IMR-90 (cell line): ENCODE data around the gene UBE2G1. TPM values are rescaled to one million over a fixed set of nuclear protein-coding genes. Genes with fewer than 3 reads are reported as not detected.

Experiments
- ATAC-seq: fragments of 200-7000 bp; cut with Tn5 transposase; 2 replicates; pipeline ENCODE4 v1.9.1; 2020; ENCODE audit warnings: low read depth, mild to moderate bottlenecking, moderate library complexity
- BruUV-seq: library from RNA; stranded (reverse); fragments of 400-500 nt; replicated peaks from 2 replicates; lab custom pipeline; 2021; lab: Mats Ljungman, UMichigan
- CTCF ChIA-PET: fragments of 300-600 bp; formaldehyde crosslinking; extraction: SDS; loops from one replicate; lab custom pipeline; 2021; ENCODE audit warnings: antibody characterized with exemption; lab: Yijun Ruan, JAX
- POLR2A ChIA-PET: fragments of 300-600 bp; sonication (Branson Sonifier 250); formaldehyde crosslinking; loops from one replicate; lab custom pipeline; 2022; ENCODE audit warnings: antibody characterized with exemption; ENCODE audit not compliant: unreplicated experiment; lab: Charles Lee
- DNase-seq: peaks from one replicate; pipeline ENCODE4 v3.0.0; 2013
- H2AFZ ChIP-seq: replicated peaks from 2 replicates; pipeline ENCODE3; 2013; ENCODE audit warnings: low read length, mild to moderate bottlenecking; ENCODE audit not compliant: poor library complexity
- H2AK5ac ChIP-seq: 2 replicates; pipeline ENCODE4 v1.6.1; 2013; ENCODE audit warnings: low read depth, low read length, inconsistent platforms
- H2AK9ac ChIP-seq: replicated peaks from 2 replicates; pipeline ENCODE3; 2013; ENCODE audit warnings: mild to moderate bottlenecking, low read depth, low read length, moderate library complexity; ENCODE audit not compliant: poor library complexity
- H2BK120ac ChIP-seq: 2 replicates; pipeline ENCODE4 v1.6.1; 2013; ENCODE audit warnings: low read depth, low read length, inconsistent platforms
- H2BK15ac ChIP-seq: 3 replicates; pipeline ENCODE4 v1.6.1; 2013; ENCODE audit warnings: low read depth, low read length, inconsistent platforms
- H2BK20ac ChIP-seq: 2 replicates; pipeline ENCODE4 v1.6.1; 2013; ENCODE audit warnings: low read depth, mild to moderate bottlenecking, inconsistent platforms, low read length, moderate library complexity
- H2BK5ac ChIP-seq: 2 replicates; pipeline ENCODE4 v1.6.1; 2013; ENCODE audit warnings: mild to moderate bottlenecking, low read depth, low read length, inconsistent platforms; ENCODE audit not compliant: poor library complexity, severe bottlenecking
- H3K14ac ChIP-seq: replicated peaks from 2 replicates; pipeline ENCODE4 v1.6.1; 2013; ENCODE audit warnings: low read depth, low read length, inconsistent platforms
- H3K18ac ChIP-seq: 2 replicates; pipeline ENCODE4 v1.6.1; 2013; ENCODE audit warnings: low read depth, low read length, control low read depth
- H3K23ac ChIP-seq: 2 replicates; pipeline ENCODE4 v1.6.1; 2013; ENCODE audit warnings: low read depth, low read length, inconsistent platforms
- H3K27ac ChIP-seq: 2 replicates; pipeline ENCODE4 v1.5.1; 2013; ENCODE audit warnings: mild to moderate bottlenecking, control low read depth, low read length; ENCODE audit not compliant: insufficient read depth
- H3K27me3 ChIP-seq: 2 replicates; pipeline ENCODE4 v1.6.1; 2013; ENCODE audit warnings: low read length; ENCODE audit not compliant: control insufficient read depth, insufficient read depth
- H3K36me3 ChIP-seq: 2 replicates; pipeline ENCODE4 v1.6.1; 2013; ENCODE audit warnings: low read length, mixed read lengths; ENCODE audit not compliant: control insufficient read depth, insufficient read depth
- H3K4ac ChIP-seq: 2 replicates; pipeline ENCODE4 v1.6.1; 2013; ENCODE audit warnings: low read depth, low read length, inconsistent platforms
- H3K4me1 ChIP-seq: 2 replicates; pipeline ENCODE4 v1.6.1; 2013; ENCODE audit warnings: low read length, mixed read lengths; ENCODE audit not compliant: control insufficient read depth, insufficient read depth
- H3K4me2 ChIP-seq: 2 replicates; pipeline ENCODE4 v1.6.1; 2013; ENCODE audit warnings: low read depth, mild to moderate bottlenecking, control low read depth, low read length, moderate library complexity
- H3K4me3 ChIP-seq: 2 replicates; pipeline ENCODE4 v1.5.1; 2013; ENCODE audit warnings: low read depth, mild to moderate bottlenecking, control low read depth, low read length, moderate library complexity; ENCODE audit not compliant: insufficient read depth
- H3K56ac ChIP-seq: 2 replicates; pipeline ENCODE4 v1.6.1; 2013; ENCODE audit warnings: low read length, inconsistent platforms; ENCODE audit not compliant: insufficient read depth; ENCODE audit errors: extremely low read depth
- H3K79me1 ChIP-seq, 2 experiments: 2 replicates each; pipeline ENCODE4 v1.6.1; 2013; ENCODE audit warnings: low read length in 2 of 2, inconsistent platforms in 1 of 2, low read depth in 1 of 2
- H3K9ac ChIP-seq: 2 replicates; pipeline ENCODE4 v1.6.1; 2013; ENCODE audit warnings: low read depth, low read length, control low read depth
- H3K9me1 ChIP-seq: 2 replicates; pipeline ENCODE4 v1.6.1; 2013; ENCODE audit warnings: low read length, inconsistent platforms; ENCODE audit not compliant: insufficient read depth
- H3K9me3 ChIP-seq: 2 replicates; pipeline ENCODE4 v1.6.1; 2013; ENCODE audit warnings: low read length; ENCODE audit not compliant: control insufficient read depth, insufficient read depth
- H4K20me1 ChIP-seq: 2 replicates; pipeline ENCODE4 v1.6.1; 2013; ENCODE audit warnings: low read length, inconsistent platforms; ENCODE audit not compliant: insufficient read depth
- H4K5ac ChIP-seq: 2 replicates; pipeline ENCODE4 v1.6.1; 2013; ENCODE audit warnings: mild to moderate bottlenecking, low read depth, low read length, control low read depth
- H4K8ac ChIP-seq, 2 experiments: 2 replicates each; pipeline ENCODE4 v1.6.1; 2013; ENCODE audit warnings: low read depth in 2 of 2, low read length in 2 of 2, control low read depth in 1 of 2, inconsistent platforms in 1 of 2
- H4K91ac ChIP-seq: 2 replicates; pipeline ENCODE4 v1.6.1; 2013; ENCODE audit warnings: low read depth, low read length, inconsistent platforms; ENCODE audit not compliant: insufficient read depth
- CHD1 ChIP-seq: IDR thresholded peaks from 2 replicates; pipeline ENCODE4 v1.6.1; 2012; ENCODE audit warnings: low read depth, low read length, improper control_type of control experiment
- FOS ChIP-seq: fragments of 150-350 bp; IDR thresholded peaks from 2 replicates; pipeline ENCODE4 v1.6.1; 2016; ENCODE audit warnings: low read depth, low read length
- WGBS, 2 experiments: methylation state at CpG; one replicate each; pipeline versions ENCODE4 v1.1.5 to v1.1.7; 2013; ENCODE audit warnings: missing lambda C conversion rate in 2 of 2; ENCODE audit not compliant: insufficient read length in 1 of 2; ENCODE audit errors: extremely low coverage in 2 of 2; 5-methylcytosine and 5-hydroxymethylcytosine counted together
- dilution Hi-C: fragments of 300-500 bp; cut with HindIII; formaldehyde crosslinking; loops from one replicate; pipeline ENCODE4 v1.14.3; 2018; ENCODE audit warnings: low sequenced_read_pairs; ENCODE audit not compliant: unreplicated experiment
- in situ Hi-C: fragments of 300-500 bp; cut with MboI; formaldehyde crosslinking; loops from 3 replicates; pipeline ENCODE4 v1.14.3; 2019; ENCODE audit warnings: low sequenced_read_pairs, inconsistent platforms, mixed read lengths
- intact Hi-C: fragments of 100-400 bp; cut with micrococcal nuclease; formaldehyde crosslinking; loops from 2 replicates; pipeline ENCODE4 v1.10.0; 2022
- polyA plus RNA-seq, 3 experiments: library from polyadenylated mRNA; depleted of rRNA; stranded (reverse); fragments of >200 nt; gene quantifications; 2 replicates each; pipeline ENCODE4 v1.2.3, GENCODE V29; 2012; ENCODE audit warnings: low replicate concordance in 1 of 3
- total RNA-seq: library from RNA; depleted of rRNA; stranded (reverse); fragments of >200 nt; gene quantifications from 2 replicates; pipeline ENCODE4 v1.2.3, GENCODE V29; 2012

UBE2G1 gene
- total and polyA plus RNA-seq, 2 of the 4 experiments (the other 2 are of a cell fraction) = 26.3 to 26.6 TPM

- Histone ChIP-seq H3K27ac (no peak overlapping the region), H2AK9ac (no peak overlapping the region), H3K18ac (no peak overlapping the region), H3K27me3 (no peaks in the 10 kb centered on the region), H4K20me1 (peaks cover 61% of the 10 kb centered on the region), H3K79me1 (peaks cover 8 to 60% of the 10 kb centered on the region in 2 experiments), H2BK5ac (peak overlapping the region; percentile 53), H2AFZ (no peak overlapping the region), H3K4me1 (peaks cover 12% of the 10 kb centered on the region), H3K9me3 (no peaks in the 10 kb centered on the region), H4K8ac (0 out of 4 replicates have a peak overlapping the region, but pooled peaks of 1 of the 2 experiments have one; percentile 3), H3K9me1 (peaks cover 16% of the 10 kb centered on the region), H3K36me3 (no peaks in the 10 kb centered on the region), H2AK5ac (no peak overlapping the region), H2BK120ac (peak overlapping the region; percentile 3; the same call in 1 of the 2 replicates), H4K5ac (no peak overlapping the region), H3K56ac (no peak overlapping the region), H3K23ac (no peak overlapping the region), H2BK20ac (peak overlapping the region; percentile 50; the same call in 1 of the 2 replicates), H3K4ac (peak overlapping the region; percentile 2; the same call in 1 of the 2 replicates), H3K14ac (0 out of 2 replicates have a peak overlapping the region, but pooled peaks have one; percentile 3), H3K4me3 (no peak overlapping the region), H3K9ac (no peak overlapping the region), H4K91ac (no peak overlapping the region), H3K4me2 (no peak overlapping the region), H2BK15ac (no peak overlapping the region)
- intact Hi-C loops = loop anchor here (5.0 kb wide), 1 partner anchor 35 kb away; no protein-coding TSS in a partner anchor
- ATAC-seq = peak; percentile 44
- POLR2A ChIA-PET = no interaction called here
- TF ChIP-seq CHD1 = no peak
- 0 out of 2 replicates have a peak, but pooled peaks have one; percentile 10 for TF ChIP-seq FOS
- DNase-seq = peak; percentile 83
- CTCF ChIA-PET = no interaction called here
- no TSS peak for BruUV-seq
- no CpG with 5 or more reads among the region's 5 CpGs for WGBS, 2 experiments
- in situ Hi-C loops = no loop called here
- dilution Hi-C loops = no loop called here
Observed at GRCh38 chr17:4327606-4328005, 38.9 kb downstream of the UBE2G1 start.
